Naive thymus-derived CD4-positive, alpha-beta T cell (primary cell): ENCODE results near the gene SMPD1. TPM values are rescaled to one million over a fixed set of nuclear protein-coding genes. Genes with fewer than 3 reads are reported as not detected.

Source experiments
- ATAC-seq: fragments of 150-1000 bp; cut with Tn5 transposase; 2 replicates; pipeline ENCODE4 v1.10.0; 2021; ENCODE audit warnings: mild to moderate bottlenecking, moderate library complexity
- CTCF ChIA-PET: fragments of 350-600 bp; sonication (Branson Sonifier 250); formaldehyde crosslinking; loops from one replicate; lab custom pipeline; 2021; ENCODE audit warnings: antibody characterized with exemption; lab: Charles Lee
- POLR2A ChIA-PET: fragments of 350-600 bp; sonication (Branson Sonifier 250); formaldehyde crosslinking; loops from one replicate; lab custom pipeline; 2021; ENCODE audit warnings: antibody characterized with exemption, inconsistent platforms; lab: Charles Lee
- DNase-seq, 9 donors: peaks; one replicate each; pipeline versions ENCODE4 v3.0.0 to v3.0.0-alpha.2; 2020 to 2022; ENCODE audit warnings: mixed read lengths in 1 of 9
- H3K27ac ChIP-seq: one replicate; pipeline ENCODE4 v1.7.0; 2013; ENCODE audit warnings: mild to moderate bottlenecking, low read depth, low read length, moderate library complexity
- H3K27me3 ChIP-seq, 2 donors: one replicate each; pipeline ENCODE4 v1.7.0; 2013; ENCODE audit warnings: low read length in 2 of 2, mild to moderate bottlenecking in 2 of 2, moderate library complexity in 2 of 2; ENCODE audit not compliant: control insufficient read depth in 2 of 2, insufficient read depth in 2 of 2
- H3K36me3 ChIP-seq, 3 experiments: 1 replicate in 2 of 3; 2 replicates in 1 of 3; pipeline ENCODE4 v1.7.0; 2013; ENCODE audit warnings: low read length in 3 of 3, mild to moderate bottlenecking in 3 of 3, moderate library complexity in 1 of 3; ENCODE audit not compliant: insufficient read depth in 3 of 3, control insufficient read depth in 2 of 3
- H3K4me1 ChIP-seq, 2 donors: one replicate each; pipeline ENCODE4 v1.7.0; 2013; ENCODE audit warnings: low read length in 2 of 2, mild to moderate bottlenecking in 2 of 2, moderate library complexity in 1 of 2; ENCODE audit not compliant: control insufficient read depth in 2 of 2, insufficient read depth in 2 of 2
- H3K4me3 ChIP-seq: 2 replicates; pipeline ENCODE4 v1.7.0; 2013; ENCODE audit warnings: mild to moderate bottlenecking, low read length
- H3K9me3 ChIP-seq, 3 experiments: 1 replicate in 2 of 3; 2 replicates in 1 of 3; pipeline ENCODE4 v1.7.0; 2013; ENCODE audit warnings: low read length in 3 of 3; ENCODE audit not compliant: control insufficient read depth in 2 of 3
- H3K27ac Mint-ChIP-seq, 9 donors: one replicate each; pipeline ENCODE4 v1.8.0; 2020 to 2022; ENCODE audit warnings: mixed read lengths in 9 of 9, mild to moderate bottlenecking in 8 of 9, moderate library complexity in 5 of 9, inconsistent platforms in 2 of 9
- H3K27me3 Mint-ChIP-seq, 5 donors: one replicate each; pipeline ENCODE4 v1.8.0; 2021 to 2022; ENCODE audit warnings: mixed read lengths in 5 of 5, mild to moderate bottlenecking in 1 of 5
- H3K36me3 Mint-ChIP-seq, 5 donors: one replicate each; pipeline ENCODE4 v1.8.0; 2020 to 2022; ENCODE audit warnings: mixed read lengths in 5 of 5, mild to moderate bottlenecking in 3 of 5, inconsistent platforms in 1 of 5
- H3K4me1 Mint-ChIP-seq, 7 donors: one replicate each; pipeline ENCODE4 v1.8.0; 2020 to 2022; ENCODE audit warnings: mixed read lengths in 7 of 7, mild to moderate bottlenecking in 3 of 7, inconsistent platforms in 1 of 7
- H3K4me3 Mint-ChIP-seq, 10 donors: one replicate each; pipeline ENCODE4 v1.8.0; 2020 to 2022; ENCODE audit warnings: mild to moderate bottlenecking in 10 of 10, mixed read lengths in 10 of 10, moderate library complexity in 6 of 10, inconsistent platforms in 2 of 10
- H3K9me3 Mint-ChIP-seq, 11 donors: one replicate each; pipeline ENCODE4 v1.8.0; 2020 to 2022; ENCODE audit warnings: mixed read lengths in 11 of 11, mild to moderate bottlenecking in 4 of 11, inconsistent platforms in 1 of 11, moderate library complexity in 1 of 11
- intact Hi-C, 2 donors: fragments of 100-400 bp; cut with micrococcal nuclease; formaldehyde crosslinking; loops; one replicate each; pipeline ENCODE4 v1.15.1; 2023
- polyA plus RNA-seq, 2 donors: library from polyadenylated mRNA; unstranded; fragments of 300-500 nt; fragmentation: Illumina TruSeq; gene quantifications; one replicate each; pipeline ENCODE4 v1.2.3, GENCODE V29; 2021
- total RNA-seq, 6 experiments: library from RNA in 5 of 6; stranded (reverse) in 5 of 6; gene quantifications; 1 replicate in 5 of 6; 2 replicates in 1 of 6; pipeline ENCODE4 v1.2.3 and lab custom pipeline; 2021 to 2026

The SMPD1 gene
- total and polyA plus RNA-seq, 7 experiments from 2014 or later = 34.5 to 70.9 (median 48.4) TPM

DNA sequence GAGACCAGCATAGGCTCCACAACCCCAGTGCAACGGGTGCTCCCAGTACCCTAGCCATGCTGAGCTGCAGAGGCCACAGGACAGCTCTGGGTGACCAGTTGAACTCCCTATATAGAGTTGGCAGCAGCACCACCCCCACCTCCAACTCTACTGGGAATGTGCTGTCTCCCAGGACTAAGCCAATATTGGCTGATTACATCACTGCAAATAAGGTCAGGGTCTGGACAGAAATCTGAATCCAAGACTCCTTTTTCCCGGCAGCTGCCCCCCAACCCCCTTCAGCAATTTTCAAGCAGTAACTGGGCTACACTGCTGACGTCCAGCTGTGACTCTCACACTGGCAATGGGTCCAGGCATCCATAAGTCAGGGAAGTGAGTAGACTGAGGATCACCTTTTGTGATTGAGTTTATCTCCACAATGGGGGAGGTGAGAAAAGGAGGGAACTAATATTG lies 50.7 kb downstream of the SMPD1 start, which contains the start of gene HPX:
TSS of gene HPX (minus strand) at position 82 of the 453 bp plus-strand sequence. CDS start at position 58, 24 bp downstream.
- Histone ChIP-seq H3K4me1 (peaks cover 22 to 30% of the 10 kb centered on the region in 2 donors), H3K4me3 (no peak within 1 kb of the TSS), H3K36me3 (no peaks in the 10 kb centered on the region), H3K27me3 (no peaks in the 10 kb centered on the region), H3K27ac (no peak within 1 kb of the TSS), H3K9me3 (no peaks in the 10 kb centered on the region)
- Mint-ChIP-seq H3K4me3 (no peak within 1 kb of the TSS), H3K4me1 (peaks cover 0 to 7% (median 1%) of the 10 kb centered on the region in 7 donors), H3K9me3 (no peaks in the 10 kb centered on the region), H3K27ac (peak within 1 kb of the TSS in 1 of 9 donors; percentile 28), H3K36me3 (peaks cover 0 to under 1% (median 0%) of the 10 kb centered on the region in 5 donors), H3K27me3 (peaks cover 0 to 7% (median 0%) of the 10 kb centered on the region in 5 donors)
- intact Hi-C loops = loop anchor here (5.0 kb wide), 3 partner anchors 41 to 189 kb away; partner anchors contain the start of genes ARFIP2 (in 1 of the 2) and TIMM10B (in 1 of the 2)
- no peak for ATAC-seq
- no peak for DNase-seq
- ChIA-PET CTCF (interaction anchor here (1.0 to 13.9 kb wide), 8 partner anchors 10 to 65 kb away, joined by 3 to 573 read pairs (median 4); partner anchors contain the start of genes APBB1 and SMPD1), POLR2A (interaction anchor here (0.6 to 6.1 kb wide), 6 partner anchors 12 to 216 kb away, joined by 3 to 73 read pairs (median 3); partner anchors contain the start of gene SMPD1)

DNA sequence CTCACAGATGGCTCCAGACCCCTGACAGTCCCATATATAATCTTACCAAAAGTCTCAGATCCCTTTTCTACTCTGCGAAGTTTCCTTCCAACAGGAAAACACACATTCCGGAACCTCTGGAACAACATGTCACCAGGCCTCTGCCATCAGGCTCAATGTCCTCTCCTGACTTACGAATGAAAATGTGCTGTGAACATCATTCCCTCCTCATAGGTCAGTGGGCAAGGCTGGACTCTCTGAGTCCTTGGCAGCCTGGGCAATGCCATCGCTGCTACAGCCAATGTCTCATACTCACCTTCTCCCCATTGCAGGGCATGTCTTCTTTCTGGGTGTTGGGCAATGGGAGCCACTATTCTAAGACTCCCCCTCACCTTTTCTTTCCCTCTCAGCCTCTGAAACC lies 52.2 kb downstream of the SMPD1 start:
- intact Hi-C loops = loop anchor here (2.0 to 5.0 kb wide), 5 partner anchors 40 to 190 kb away; partner anchors contain the start of genes SMPD1 (in 2 of the 2), ARFIP2 (in 1 of the 2) and TIMM10B (in 1 of the 2)
- Histone ChIP-seq H3K27me3 (no peaks in the 10 kb centered on the region), H3K27ac (no peak overlapping the region), H3K4me3 (no peak overlapping the region), H3K4me1 (peaks cover 22 to 29% of the 10 kb centered on the region in 2 donors), H3K36me3 (no peaks in the 10 kb centered on the region), H3K9me3 (no peaks in the 10 kb centered on the region)
- Mint-ChIP-seq H3K4me3 (no peak overlapping the region), H3K9me3 (no peaks in the 10 kb centered on the region), H3K4me1 (peaks cover 0 to 5% (median 0%) of the 10 kb centered on the region in 7 donors), H3K27ac (no peak overlapping the region), H3K36me3 (no peaks in the 10 kb centered on the region), H3K27me3 (peaks cover 0 to 12% (median 0%) of the 10 kb centered on the region in 5 donors)
- ATAC-seq (no peak), DNase-seq (no peak)
- POLR2A ChIA-PET = interaction anchor here (0.6 to 6.1 kb wide), 8 partner anchors 24 to 307 kb away, joined by 3 to 73 read pairs (median 4); partner anchors contain the start of genes APBB1 and SMPD1
- CTCF ChIA-PET = interaction anchor here (0.7 to 13.9 kb wide), 11 partner anchors 13 to 220 kb away, joined by 3 to 573 read pairs (median 8); partner anchors contain the start of genes APBB1 and SMPD1

DNA sequence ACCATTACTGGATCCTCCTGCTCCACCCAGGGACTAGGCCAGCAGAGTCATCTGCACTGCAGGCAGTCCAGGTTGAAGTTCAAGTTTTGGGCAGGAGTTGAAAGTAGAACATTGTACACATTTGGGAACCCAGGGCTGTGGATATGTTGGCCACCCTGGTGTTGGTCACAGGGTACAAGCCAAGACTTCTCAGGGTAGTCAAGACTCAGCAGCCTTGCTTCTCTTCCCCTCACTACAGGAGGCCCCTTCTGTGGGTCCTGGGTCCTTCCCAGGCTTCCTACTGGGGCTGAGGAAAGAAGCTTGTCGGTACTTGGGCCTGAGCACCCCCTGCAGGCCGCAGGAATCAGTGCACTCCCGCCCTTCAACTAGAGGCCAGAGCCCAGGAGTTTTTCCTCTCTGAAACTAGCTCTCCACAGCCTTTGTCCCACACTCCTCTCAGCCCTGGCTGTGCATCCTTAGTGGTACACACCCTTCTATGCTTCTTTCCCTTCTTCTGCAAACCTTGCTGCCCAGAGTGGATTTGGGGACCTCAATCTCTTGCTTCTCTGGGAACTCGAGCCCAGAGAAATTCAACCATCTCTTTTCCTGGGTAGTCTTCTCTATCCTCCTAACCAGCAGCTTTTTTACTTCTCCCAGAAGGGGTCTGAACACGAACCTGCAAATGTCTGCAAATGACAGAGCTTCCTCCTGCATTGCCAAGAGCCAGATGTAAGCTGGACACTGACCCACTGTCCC lies 53.2 kb downstream of the SMPD1 start:
- POLR2A ChIA-PET = interaction anchor here (0.6 to 6.1 kb wide), 10 partner anchors 23 to 65 kb away, joined by 3 to 73 read pairs (median 4); partner anchors contain the start of genes APBB1 and SMPD1
- Histone ChIP-seq H3K4me1 (peaks cover 12 to 19% of the 10 kb centered on the region in 2 donors), H3K27me3 (no peaks in the 10 kb centered on the region), H3K4me3 (no peak overlapping the region), H3K36me3 (no peaks in the 10 kb centered on the region), H3K9me3 (no peaks in the 10 kb centered on the region), H3K27ac (no peak overlapping the region)
- Mint-ChIP-seq H3K4me3 (no peak overlapping the region), H3K4me1 (peaks cover 0 to 5% (median 0%) of the 10 kb centered on the region in 7 donors), H3K36me3 (no peaks in the 10 kb centered on the region), H3K27ac (no peak overlapping the region), H3K9me3 (no peaks in the 10 kb centered on the region), H3K27me3 (peaks cover 0 to 12% (median 0%) of the 10 kb centered on the region in 5 donors)
- DNase-seq (peak; percentile 28 to 67 (median 53)), ATAC-seq (peak; percentile 87)
- CTCF ChIA-PET = interaction anchor here (0.6 to 13.9 kb wide), 21 partner anchors 9 to 339 kb away, joined by 3 to 573 read pairs (median 6); partner anchors contain the start of genes APBB1 and SMPD1
- intact Hi-C loops = loop anchor here (1.0 to 5.0 kb wide), 10 partner anchors 24 to 191 kb away; partner anchors contain the start of genes SMPD1 (in 2 of the 2), APBB1 (in 1 of the 2), ARFIP2 (in 1 of the 2) and TIMM10B (in 1 of the 2)

Other genes with a start within 250 kb of the SMPD1 start
- not detected for gene OR52B2, start 220.1 kb upstream of the SMPD1 start, total RNA-seq
- not detected for gene OR52B2, start 220.1 kb upstream of the SMPD1 start, polyA plus RNA-seq
- gene OR52W1, start 191.2 kb upstream of the SMPD1 start, total RNA-seq = not detected
- not detected for gene OR52W1, start 191.2 kb upstream of the SMPD1 start, polyA plus RNA-seq
- not detected for gene C11orf42, start 184.9 kb upstream of the SMPD1 start, total RNA-seq
- not detected for gene C11orf42, start 184.9 kb upstream of the SMPD1 start, polyA plus RNA-seq
- 10 to 100 TPM; 26.8 to 52.4 (median 44.3) TPM for gene FHIP1B, start 155.8 kb upstream of the SMPD1 start, total RNA-seq
- 10 to 100 TPM in 1 of 2 donors, 1 to 10 TPM in 1; 9.7 to 20.3 TPM for gene FHIP1B, start 155.8 kb upstream of the SMPD1 start, polyA plus RNA-seq
- gene CNGA4, start 151.4 kb upstream of the SMPD1 start, total RNA-seq = under 1 TPM in 4 of 5 experiments, not detected in 1; 0.32 to 0.62 (median 0.37) TPM
- gene CNGA4, start 151.4 kb upstream of the SMPD1 start, polyA plus RNA-seq = not detected
- not detected for gene CCKBR, start 130.6 kb upstream of the SMPD1 start, total RNA-seq
- gene CCKBR, start 130.6 kb upstream of the SMPD1 start, polyA plus RNA-seq = not detected
- 1 to 10 TPM in 1 of 5 experiments, under 1 TPM in 2, not detected in 2; 0.51 to 5.4 (median 0.61) TPM for gene CAVIN3, start 70.0 kb upstream of the SMPD1 start, total RNA-seq
- gene CAVIN3, start 70.0 kb upstream of the SMPD1 start, polyA plus RNA-seq = not detected
- gene APBB1, start 28.6 kb downstream of the SMPD1 start, total RNA-seq = 100 to 1,000 TPM in 3 of 5 experiments, 10 to 100 TPM in 2; 46.9 to 188 (median 154) TPM
- gene APBB1, start 28.6 kb downstream of the SMPD1 start, polyA plus RNA-seq = 100 to 1,000 TPM; 173 to 293 TPM
- 1 to 10 TPM in 4 of 5 experiments, under 1 TPM in 1; 0.56 to 7.0 (median 1.7) TPM for gene HPX, start 50.5 kb downstream of the SMPD1 start, total RNA-seq
- not detected for gene HPX, start 50.5 kb downstream of the SMPD1 start, polyA plus RNA-seq
- gene TRIM3, start 83.5 kb downstream of the SMPD1 start, total RNA-seq = 10 to 100 TPM in 4 of 5 experiments, 1 to 10 TPM in 1; 8.1 to 20.7 (median 17.2) TPM
- 1 to 10 TPM; 1.6 to 4.2 TPM for gene TRIM3, start 83.5 kb downstream of the SMPD1 start, polyA plus RNA-seq
- 10 to 100 TPM; 48.6 to 63.4 (median 53.8) TPM for gene ARFIP2, start 90.9 kb downstream of the SMPD1 start, total RNA-seq
- gene ARFIP2, start 90.9 kb downstream of the SMPD1 start, polyA plus RNA-seq = 10 to 100 TPM; 35.7 to 45.7 TPM
- 10 to 100 TPM; 39.3 to 68.4 (median 59.2) TPM for gene TIMM10B, start 91.0 kb downstream of the SMPD1 start, total RNA-seq
- gene TIMM10B, start 91.0 kb downstream of the SMPD1 start, polyA plus RNA-seq = 10 to 100 TPM; 32.8 to 38.8 TPM
- gene DNHD1, start 106.8 kb downstream of the SMPD1 start, total RNA-seq = 10 to 100 TPM; 24.0 to 65.8 (median 62.2) TPM
- 1 to 10 TPM in 1 of 2 donors, under 1 TPM in 1; 0.90 to 2.8 TPM for gene DNHD1, start 106.8 kb downstream of the SMPD1 start, polyA plus RNA-seq
- gene RRP8, start 213.1 kb downstream of the SMPD1 start, total RNA-seq = 10 to 100 TPM; 21.4 to 37.9 (median 27.9) TPM
- gene RRP8, start 213.1 kb downstream of the SMPD1 start, polyA plus RNA-seq = 10 to 100 TPM; 17.2 to 29.1 TPM
- gene ILK, start 213.3 kb downstream of the SMPD1 start, total RNA-seq = 100 to 1,000 TPM in 1 of 5 experiments, 10 to 100 TPM in 4; 34.4 to 165 (median 89.6) TPM
- 10 to 100 TPM; 67.8 to 79.7 TPM for gene ILK, start 213.3 kb downstream of the SMPD1 start, polyA plus RNA-seq
- gene TAF10, start 221.7 kb downstream of the SMPD1 start, total RNA-seq = 100 to 1,000 TPM; 116 to 135 (median 128) TPM
- gene TAF10, start 221.7 kb downstream of the SMPD1 start, polyA plus RNA-seq = 100 to 1,000 TPM; 210 to 247 TPM
- 100 to 1,000 TPM in 3 of 5 experiments, 10 to 100 TPM in 2; 49.9 to 160 (median 134) TPM for gene TPP1, start 228.9 kb downstream of the SMPD1 start, total RNA-seq
- gene TPP1, start 228.9 kb downstream of the SMPD1 start, polyA plus RNA-seq = 100 to 1,000 TPM in 1 of 2 donors, 10 to 100 TPM in 1; 91.6 to 116 TPM